ENCODE measurements around the gene SHOX.
"Not testable (repeated sequence)": the region's sequence is repeated elsewhere in the genome, so short reads cannot be mapped to it uniquely, and the experiment has no call there.

The SHOX gene

GRCh38 chrX:621705-622503 lies 8.7 kb upstream of the SHOX start:
- DNase-seq = no peak

GRCh38 chrX:622802-623201 lies 7.8 kb upstream of the SHOX start:
- DNase-seq = not testable (repeated sequence)

GRCh38 chrX:623268-623598 lies 7.4 kb upstream of the SHOX start:
- DNase-seq = no peak

- no peak for DNase-seq
Observed at GRCh38 chrX:623599-624315, 6.8 kb upstream of the SHOX start.

- no peak for DNase-seq
Observed at GRCh38 chrX:625137-625691, 5.4 kb upstream of the SHOX start.

- DNase-seq = not testable (repeated sequence)
Observed at GRCh38 chrX:626047-626446, 4.5 kb upstream of the SHOX start.

- no peak for DNase-seq
Observed at GRCh38 chrX:626745-627509, 3.7 kb upstream of the SHOX start.

- DNase-seq = no peak
Observed at GRCh38 chrX:627510-627981, 3.0 kb upstream of the SHOX start.

GRCh38 chrX:627995-628394 lies 2.6 kb upstream of the SHOX start:
- DNase-seq = no peak

- DNase-seq = no peak
Observed at GRCh38 chrX:629230-630006, 1.2 kb upstream of the SHOX start.

- DNase-seq = no peak
Observed at GRCh38 chrX:630007-630611, 482 bp upstream of the SHOX start.

- no peak for DNase-seq
Observed at GRCh38 chrX:631802-632365, 1.3 kb downstream of the SHOX start.

GRCh38 chrX:632366-633042 lies 1.9 kb downstream of the SHOX start:
- no peak for DNase-seq

GRCh38 chrX:633043-633984 lies 2.7 kb downstream of the SHOX start:
- DNase-seq = no peak

GRCh38 chrX:633985-634958 lies 3.7 kb downstream of the SHOX start:
- no peak for DNase-seq

- no peak for DNase-seq
Observed at GRCh38 chrX:635428-636090, 5.0 kb downstream of the SHOX start.

Data from hypothalamus (tissue), 51 donors.